HG03439 (cell line): Measurements from ENCODE around the gene CHCHD1.
A peak's percentile ranks its signal among the peaks of the same experiment; 100 is the strongest.
"Not testable (repeated sequence)": the region's sequence is repeated elsewhere in the genome, so short reads cannot be mapped to it uniquely, and the experiment has no call there.

Source experiments
- ATAC-seq: cut with Tn5 transposase; IDR thresholded peaks from one replicate; pipeline ENCODE4 v1.9.1; 2021; ENCODE audit warnings: mild to moderate bottlenecking, moderate library complexity; ENCODE audit not compliant: unreplicated experiment

CHCHD1 gene

GRCh38 chr10:73768881-73769280, 13.0 kb upstream of the CHCHD1 start:
- ATAC-seq, result no peak

- no peak for ATAC-seq
These were observed 12.5 kb upstream of the CHCHD1 start for GRCh38 chr10:73769396-73769795.

- ATAC-seq, result peak; percentile 13
These were observed 10.0 kb upstream of the CHCHD1 start for GRCh38 chr10:73771722-73772280.

- ATAC-seq, result peak; percentile 61
These were observed 9.3 kb upstream of the CHCHD1 start for GRCh38 chr10:73772281-73773151.

GRCh38 chr10:73773152-73773879, 8.5 kb upstream of the CHCHD1 start:
- no peak for ATAC-seq

GRCh38 chr10:73774637-73775036, 7.2 kb upstream of the CHCHD1 start:
- ATAC-seq, result no peak

- ATAC-seq, result no peak
These were observed 2.8 kb upstream of the CHCHD1 start for GRCh38 chr10:73779018-73779417.

- no peak for ATAC-seq
These were observed 2.2 kb upstream of the CHCHD1 start for GRCh38 chr10:73779539-73780197.

- no peak for ATAC-seq
These were observed 1.5 kb upstream of the CHCHD1 start for GRCh38 chr10:73780301-73780700.

- no peak for ATAC-seq
These were observed 882 bp upstream of the CHCHD1 start for GRCh38 chr10:73780966-73781365.

- ATAC-seq, result no peak
These were observed 335 bp upstream of the CHCHD1 start for GRCh38 chr10:73781548-73781878.

GRCh38 chr10:73782749-73783085, 869 bp downstream of the CHCHD1 start:
- no peak for ATAC-seq

GRCh38 chr10:73785211-73785720, 3.4 kb downstream of the CHCHD1 start, which contains the start of gene ZSWIM8:
TSS of gene ZSWIM8 (plus strand) at chr10:73785606. CDS start at chr10:73785879, 273 bp downstream.
- peak; percentile 69 for ATAC-seq

- peak; percentile 25 for ATAC-seq
These were observed 4.1 kb downstream of the CHCHD1 start for GRCh38 chr10:73785721-73786511.

GRCh38 chr10:73786512-73786885, 4.7 kb downstream of the CHCHD1 start:
- no peak for ATAC-seq

GRCh38 chr10:73787031-73787800, 5.4 kb downstream of the CHCHD1 start:
- ATAC-seq, result not testable (repeated sequence)

- no peak for ATAC-seq
These were observed 7.2 kb downstream of the CHCHD1 start for GRCh38 chr10:73788864-73789658.

GRCh38 chr10:73789659-73790055, 7.8 kb downstream of the CHCHD1 start:
- ATAC-seq, result no peak
